GM10266 (cell line): Measurements from ENCODE around the gene NUP62CL.
"Not testable (repeated sequence)": the region's sequence is repeated elsewhere in the genome, so short reads cannot be mapped to it uniquely, and the experiment has no call there.

ENCODE experiments used
- DNase-seq: peaks from one replicate; pipeline ENCODE4 v3.0.0; 2012; ENCODE audit errors: extremely low spot score
- CTCF ChIP-seq: IDR thresholded peaks from 2 replicates; pipeline ENCODE4 v1.5.1; 2012; ENCODE audit warnings: mild to moderate bottlenecking, low read depth; ENCODE audit not compliant: control insufficient read depth, insufficient read depth; ENCODE audit errors: missing control alignments

Gene NUP62CL

GRCh38 chrX:107168257-107168656, 38.0 kb downstream of the NUP62CL start:
- TF ChIP-seq CTCF: no peak
- no peak for DNase-seq

- TF ChIP-seq CTCF: no peak
- DNase-seq: no peak
Observed at GRCh38 chrX:107167163-107167921, 38.9 kb downstream of the NUP62CL start.

- DNase-seq: not testable (repeated sequence)
Observed at GRCh38 chrX:107157618-107158017, 48.6 kb downstream of the NUP62CL start.

- not testable (repeated sequence) for DNase-seq
Observed at GRCh38 chrX:107155621-107156430, 50.4 kb downstream of the NUP62CL start.

- no peak for TF ChIP-seq CTCF
- DNase-seq: no peak
Observed at GRCh38 chrX:107154787-107155620, 51.2 kb downstream of the NUP62CL start.

- no peak for TF ChIP-seq CTCF
- DNase-seq: no peak
Observed at GRCh38 chrX:107153005-107153404, 53.2 kb downstream of the NUP62CL start.

- TF ChIP-seq CTCF: no peak
- no peak for DNase-seq
Observed at GRCh38 chrX:107146670-107147069, 59.6 kb downstream of the NUP62CL start.

GRCh38 chrX:107135965-107136307, 70.3 kb downstream of the NUP62CL start:
- no peak for TF ChIP-seq CTCF
- no peak for DNase-seq
